Measurements from ENCODE around the gene MGAT5.

The MGAT5 gene

GRCh38 chr2:134420920-134421319, 167.0 kb downstream of the MGAT5 start:
- Histone ChIP-seq H3K9ac (ENCODE audit: low read length in 2 of 2) (no peak overlapping the region), H3K4me1 (ENCODE audit: control insufficient read depth, insufficient read depth, low read length) (no peaks in the 10 kb centered on the region), H3K36me3 (ENCODE audit: control insufficient read depth in 2 of 2, insufficient read depth in 2 of 2, low read length in 2 of 2) (peaks cover 0 to 6% of the 10 kb centered on the region in 2 donors), H3K27me3 (ENCODE audit: control insufficient read depth in 1 of 2, insufficient read depth in 2 of 2, low read length in 2 of 2) (no peaks in the 10 kb centered on the region), H3K4me3 (ENCODE audit: low read length in 2 of 2) (no peak overlapping the region), H3K27ac (ENCODE audit: low read length) (no peak overlapping the region), H3K9me3 (ENCODE audit: control insufficient read depth in 2 of 2, low read length in 2 of 2) (no peaks in the 10 kb centered on the region)

- H3K9me3 ChIP-seq (ENCODE audit: control insufficient read depth in 2 of 2, low read length in 2 of 2): no peaks in the 10 kb centered on the region
- H3K36me3 ChIP-seq (ENCODE audit: control insufficient read depth in 2 of 2, insufficient read depth in 2 of 2, low read length in 2 of 2): peaks cover 0 to 6% of the 10 kb centered on the region in 2 donors
Measured at GRCh38 chr2:134421556-134422328, 167.9 kb downstream of the MGAT5 start.

DNA sequence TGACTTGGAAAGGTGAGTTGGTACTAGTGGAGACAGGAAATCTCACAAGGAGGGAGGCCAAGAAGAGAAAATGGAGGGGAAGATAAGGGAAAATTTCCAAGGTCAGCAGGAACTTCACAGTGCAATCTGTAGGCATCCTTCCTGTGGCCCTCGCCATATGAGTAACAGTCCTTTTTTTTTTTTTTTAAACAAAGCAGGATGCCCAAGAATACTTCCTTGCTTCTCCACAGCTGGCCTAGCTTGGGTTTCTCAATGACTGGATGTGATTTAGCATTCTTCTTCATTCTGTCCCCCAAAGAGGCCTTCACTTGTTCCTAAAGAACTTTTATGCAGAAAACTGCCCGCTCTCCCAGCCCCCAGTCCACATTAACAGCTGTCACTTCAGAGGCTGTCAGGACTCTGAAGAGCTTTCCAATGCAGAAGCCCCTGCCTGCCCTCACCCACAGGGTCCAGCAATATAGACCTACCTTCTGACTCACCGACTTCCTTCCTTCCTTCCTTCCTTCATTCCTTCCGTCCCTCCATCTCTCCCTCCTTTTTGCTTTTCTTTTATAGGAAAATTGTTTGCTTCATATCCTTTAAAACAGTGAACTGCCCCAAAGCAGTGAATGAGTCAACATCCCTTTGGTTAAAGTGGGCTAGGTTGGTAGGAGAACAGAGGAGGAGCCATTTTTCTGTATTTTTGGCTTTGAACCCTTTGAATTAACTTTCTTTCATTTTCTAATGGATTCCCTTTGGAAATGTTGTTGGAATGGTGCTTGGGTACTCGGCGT, 172.0 kb downstream of the MGAT5 start:
- H3K9me3 ChIP-seq (ENCODE audit: control insufficient read depth in 2 of 2, low read length in 2 of 2): no peaks in the 10 kb centered on the region
- no peak overlapping the region for H3K9ac ChIP-seq (ENCODE audit: low read length in 2 of 2)
- H3K4me3 ChIP-seq (ENCODE audit: low read length in 2 of 2): no peak overlapping the region
- H3K36me3 ChIP-seq (ENCODE audit: control insufficient read depth in 2 of 2, insufficient read depth in 2 of 2, low read length in 2 of 2): peaks cover 8 to 11% of the 10 kb centered on the region in 2 donors
- no peak overlapping the region for H3K27ac ChIP-seq (ENCODE audit: low read length)
- H3K27me3 ChIP-seq (ENCODE audit: control insufficient read depth in 1 of 2, insufficient read depth in 2 of 2, low read length in 2 of 2): no peaks in the 10 kb centered on the region
- H3K4me1 ChIP-seq (ENCODE audit: control insufficient read depth, insufficient read depth, low read length): no peaks in the 10 kb centered on the region

More at GRCh38 chr2:134421556-134422328, 167.9 kb downstream of the MGAT5 start:
- H3K9ac ChIP-seq (ENCODE audit: low read length in 2 of 2): no peak overlapping the region
- H3K27ac ChIP-seq (ENCODE audit: low read length): no peak overlapping the region
- no peaks in the 10 kb centered on the region for H3K4me1 ChIP-seq (ENCODE audit: control insufficient read depth, insufficient read depth, low read length)
- no peaks in the 10 kb centered on the region for H3K27me3 ChIP-seq (ENCODE audit: control insufficient read depth in 1 of 2, insufficient read depth in 2 of 2, low read length in 2 of 2)
- no peak overlapping the region for H3K4me3 ChIP-seq (ENCODE audit: low read length in 2 of 2)

DNA sequence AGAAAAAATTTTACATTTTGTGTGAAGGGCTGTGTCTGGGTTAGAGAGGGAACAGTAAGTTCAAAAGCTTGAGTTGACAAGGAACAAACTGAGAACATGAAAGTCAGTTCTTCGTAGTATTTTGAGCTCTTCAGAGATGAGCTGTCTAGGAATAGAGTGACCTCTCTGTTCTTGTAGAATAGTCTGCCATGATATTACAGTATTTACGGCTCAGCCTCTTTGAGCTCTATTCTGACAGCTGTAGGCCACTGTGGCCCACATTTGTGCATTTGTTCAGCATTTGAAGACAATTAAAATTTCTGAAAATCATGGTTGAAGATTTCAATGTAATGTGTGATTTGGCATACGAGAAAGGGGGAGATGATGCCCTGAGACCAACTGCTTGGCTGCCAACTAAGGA, 172.8 kb downstream of the MGAT5 start:
- Histone ChIP-seq H3K9ac (ENCODE audit: low read length in 2 of 2) (no peak overlapping the region), H3K4me1 (ENCODE audit: control insufficient read depth, insufficient read depth, low read length) (no peaks in the 10 kb centered on the region), H3K27ac (ENCODE audit: low read length) (no peak overlapping the region), H3K9me3 (ENCODE audit: control insufficient read depth in 2 of 2, low read length in 2 of 2) (no peaks in the 10 kb centered on the region), H3K36me3 (ENCODE audit: control insufficient read depth in 2 of 2, insufficient read depth in 2 of 2, low read length in 2 of 2) (peaks cover 11 to 12% of the 10 kb centered on the region in 2 donors), H3K27me3 (ENCODE audit: control insufficient read depth in 1 of 2, insufficient read depth in 2 of 2, low read length in 2 of 2) (no peaks in the 10 kb centered on the region), H3K4me3 (ENCODE audit: low read length in 2 of 2) (no peak overlapping the region)

DNA sequence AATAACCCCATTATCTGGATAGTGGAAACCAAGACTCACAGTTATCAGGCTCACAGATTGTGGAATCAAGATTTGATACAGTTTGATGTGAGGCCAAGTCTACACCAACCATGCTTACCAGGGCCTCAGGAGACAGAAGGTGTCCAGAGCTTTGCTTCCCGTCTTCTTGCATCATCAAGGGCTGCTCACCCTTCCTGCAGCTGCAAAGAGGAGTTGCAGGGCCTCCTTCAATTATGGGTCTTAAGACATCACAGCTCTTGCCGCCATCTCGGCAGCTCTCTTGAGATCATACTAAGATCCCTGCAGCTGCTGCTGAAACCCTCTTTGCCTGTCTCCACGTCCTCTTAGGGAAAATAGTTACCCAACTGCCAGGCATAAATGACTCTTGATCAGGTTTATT, 176.0 kb downstream of the MGAT5 start:
- Histone ChIP-seq H3K4me1 (ENCODE audit: control insufficient read depth, insufficient read depth, low read length) (no peaks in the 10 kb centered on the region), H3K27me3 (ENCODE audit: control insufficient read depth in 1 of 2, insufficient read depth in 2 of 2, low read length in 2 of 2) (no peaks in the 10 kb centered on the region), H3K9ac (ENCODE audit: low read length in 2 of 2) (no peak overlapping the region), H3K27ac (ENCODE audit: low read length) (no peak overlapping the region), H3K9me3 (ENCODE audit: control insufficient read depth in 2 of 2, low read length in 2 of 2) (no peaks in the 10 kb centered on the region), H3K4me3 (ENCODE audit: low read length in 2 of 2) (no peak overlapping the region), H3K36me3 (ENCODE audit: control insufficient read depth in 2 of 2, insufficient read depth in 2 of 2, low read length in 2 of 2) (peaks cover 11 to 13% of the 10 kb centered on the region in 2 donors)

GRCh38 chr2:134431838-134432434, 178.1 kb downstream of the MGAT5 start:
- Histone ChIP-seq H3K27me3 (ENCODE audit: control insufficient read depth in 1 of 2, insufficient read depth in 2 of 2, low read length in 2 of 2) (no peaks in the 10 kb centered on the region), H3K4me1 (ENCODE audit: control insufficient read depth, insufficient read depth, low read length) (no peaks in the 10 kb centered on the region), H3K27ac (ENCODE audit: low read length) (no peak overlapping the region), H3K9me3 (ENCODE audit: control insufficient read depth in 2 of 2, low read length in 2 of 2) (no peaks in the 10 kb centered on the region), H3K9ac (ENCODE audit: low read length in 2 of 2) (no peak overlapping the region), H3K36me3 (ENCODE audit: control insufficient read depth in 2 of 2, insufficient read depth in 2 of 2, low read length in 2 of 2) (peaks cover 16 to 17% of the 10 kb centered on the region in 2 donors), H3K4me3 (ENCODE audit: low read length in 2 of 2) (no peak overlapping the region)

DNA sequence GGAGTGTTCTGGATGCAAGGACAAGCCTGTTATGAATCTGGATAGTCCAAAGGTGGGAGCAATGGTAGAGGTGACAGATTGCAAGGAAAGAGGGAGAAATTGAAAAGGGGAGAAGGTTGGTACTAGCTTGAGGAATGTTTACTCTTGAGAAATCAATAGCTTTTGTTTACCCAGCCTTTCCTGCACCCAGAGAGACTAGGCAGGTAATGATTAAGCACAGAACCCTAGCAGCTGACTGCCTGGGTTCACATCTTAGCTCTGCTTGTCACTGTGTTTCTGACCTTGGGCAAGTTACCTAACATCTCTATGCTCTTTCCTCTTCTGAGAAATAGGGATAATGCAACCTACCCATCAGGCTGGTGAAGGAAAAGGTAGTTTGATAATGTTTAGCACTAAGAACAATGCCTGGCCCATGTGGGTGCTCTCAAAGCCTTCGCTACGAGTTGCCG, 178.6 kb downstream of the MGAT5 start:
- Histone ChIP-seq H3K36me3 (ENCODE audit: control insufficient read depth in 2 of 2, insufficient read depth in 2 of 2, low read length in 2 of 2) (peaks cover 16 to 17% of the 10 kb centered on the region in 2 donors), H3K4me1 (ENCODE audit: control insufficient read depth, insufficient read depth, low read length) (no peaks in the 10 kb centered on the region), H3K9me3 (ENCODE audit: control insufficient read depth in 2 of 2, low read length in 2 of 2) (no peaks in the 10 kb centered on the region), H3K27ac (ENCODE audit: low read length) (no peak overlapping the region), H3K4me3 (ENCODE audit: low read length in 2 of 2) (no peak overlapping the region), H3K9ac (ENCODE audit: low read length in 2 of 2) (no peak overlapping the region), H3K27me3 (ENCODE audit: control insufficient read depth in 1 of 2, insufficient read depth in 2 of 2, low read length in 2 of 2) (no peaks in the 10 kb centered on the region)

DNA sequence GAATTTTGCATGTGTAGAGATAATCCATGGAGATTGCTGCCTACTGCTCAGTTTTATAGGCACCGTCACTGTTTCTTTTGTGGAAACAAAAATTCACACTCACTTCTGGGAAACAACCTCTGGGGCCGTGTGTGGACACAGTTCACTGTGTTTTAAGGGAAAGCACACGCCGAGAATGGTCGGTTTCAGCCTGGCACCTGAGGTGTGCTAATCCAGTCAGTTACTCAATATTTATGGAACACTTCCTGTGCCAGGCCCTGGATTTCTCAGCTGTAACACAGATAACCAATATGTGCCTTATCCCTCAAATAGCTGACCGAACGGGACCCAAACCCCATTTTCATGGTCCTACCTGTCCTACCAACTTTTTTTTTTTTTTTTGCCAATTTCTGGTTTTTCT, 179.6 kb downstream of the MGAT5 start:
- Histone ChIP-seq H3K4me1 (ENCODE audit: control insufficient read depth, insufficient read depth, low read length) (no peaks in the 10 kb centered on the region), H3K9me3 (ENCODE audit: control insufficient read depth in 2 of 2, low read length in 2 of 2) (no peaks in the 10 kb centered on the region), H3K9ac (ENCODE audit: low read length in 2 of 2) (no peak overlapping the region), H3K27ac (ENCODE audit: low read length) (no peak overlapping the region), H3K36me3 (ENCODE audit: control insufficient read depth in 2 of 2, insufficient read depth in 2 of 2, low read length in 2 of 2) (peaks cover 11 to 15% of the 10 kb centered on the region in 2 donors), H3K27me3 (ENCODE audit: control insufficient read depth in 1 of 2, insufficient read depth in 2 of 2, low read length in 2 of 2) (no peaks in the 10 kb centered on the region), H3K4me3 (ENCODE audit: low read length in 2 of 2) (no peak overlapping the region)

- H3K27ac ChIP-seq (ENCODE audit: low read length): no peak overlapping the region
- H3K36me3 ChIP-seq (ENCODE audit: control insufficient read depth in 2 of 2, insufficient read depth in 2 of 2, low read length in 2 of 2): peaks cover 11 to 15% of the 10 kb centered on the region in 2 donors
Measured at GRCh38 chr2:134433979-134434378, 180.1 kb downstream of the MGAT5 start.

DNA sequence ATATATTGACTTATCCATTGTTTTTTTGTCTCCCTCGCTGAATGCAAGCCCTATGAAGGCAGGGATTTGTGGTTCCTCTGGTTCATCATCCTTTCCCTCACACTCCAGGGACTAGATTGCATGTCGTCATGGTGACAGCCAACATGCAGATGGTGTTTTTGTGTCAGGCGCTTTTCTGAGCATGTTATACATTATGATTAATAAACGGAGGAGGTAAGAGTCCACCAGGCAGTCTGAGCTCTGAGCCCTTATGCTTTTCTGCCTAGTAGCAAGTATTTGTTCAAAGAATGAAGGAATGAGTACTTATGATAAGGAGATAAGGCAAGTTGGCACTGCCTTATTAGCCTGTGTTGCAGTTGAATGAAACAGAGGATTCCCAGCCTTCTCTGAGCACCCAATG, 181.6 kb downstream of the MGAT5 start:
- Histone ChIP-seq H3K27ac (ENCODE audit: low read length) (no peak overlapping the region), H3K4me3 (ENCODE audit: low read length in 2 of 2) (no peak overlapping the region), H3K27me3 (ENCODE audit: control insufficient read depth in 1 of 2, insufficient read depth in 2 of 2, low read length in 2 of 2) (no peaks in the 10 kb centered on the region), H3K36me3 (ENCODE audit: control insufficient read depth in 2 of 2, insufficient read depth in 2 of 2, low read length in 2 of 2) (peaks cover 7 to 16% of the 10 kb centered on the region in 2 donors), H3K4me1 (ENCODE audit: control insufficient read depth, insufficient read depth, low read length) (no peaks in the 10 kb centered on the region), H3K9me3 (ENCODE audit: control insufficient read depth in 2 of 2, low read length in 2 of 2) (no peaks in the 10 kb centered on the region), H3K9ac (ENCODE audit: low read length in 2 of 2) (no peak overlapping the region)

More at GRCh38 chr2:134433979-134434378, 180.1 kb downstream of the MGAT5 start:
- no peaks in the 10 kb centered on the region for H3K4me1 ChIP-seq (ENCODE audit: control insufficient read depth, insufficient read depth, low read length)
- no peak overlapping the region for H3K9ac ChIP-seq (ENCODE audit: low read length in 2 of 2)
- no peaks in the 10 kb centered on the region for H3K27me3 ChIP-seq (ENCODE audit: control insufficient read depth in 1 of 2, insufficient read depth in 2 of 2, low read length in 2 of 2)
- H3K4me3 ChIP-seq (ENCODE audit: low read length in 2 of 2): no peak overlapping the region
- no peaks in the 10 kb centered on the region for H3K9me3 ChIP-seq (ENCODE audit: control insufficient read depth in 2 of 2, low read length in 2 of 2)
